Adrenal gland (tissue), 12 donors: ENCODE data around the gene SYT1. TPM values are rescaled to one million over a fixed set of nuclear protein-coding genes. Genes with fewer than 3 reads are reported as not detected.
A peak's percentile ranks its signal among the peaks of the same experiment; 100 is the strongest.

Source experiments
- DNase-seq, 7 donors: peaks; one replicate each; pipeline ENCODE4 v3.0.0-alpha.2; 2019 to 2020
- H3K27ac ChIP-seq, 5 donors: fragments of 200-600 bp; sonication (generic) in 4 of 5; 1 replicate in 3 of 5; 2 replicates in 2 of 5; pipeline versions ENCODE4 v1.5.1 to v1.8.0; 2016 to 2020; ENCODE audit warnings: mild to moderate bottlenecking in 1 of 5
- H3K27me3 ChIP-seq: fragments of 200-600 bp; 2 replicates; pipeline ENCODE4 v1.8.0; 2021
- H3K36me3 ChIP-seq, 2 donors: fragments of 200-600 bp; replicated peaks in 1 of 2; 1 replicate in 1 of 2; 2 replicates in 1 of 2; pipeline versions ENCODE4 v1.5.1 to v1.8.0; 2018 to 2022
- H3K4me1 ChIP-seq, 2 donors: fragments of 200-600 bp; replicated peaks in 1 of 2; 1 replicate in 1 of 2; 2 replicates in 1 of 2; pipeline versions ENCODE4 v1.5.1 to v1.8.0; 2018 to 2021
- H3K4me3 ChIP-seq, 4 donors: fragments of 200-600 bp; sonication (generic) in 3 of 4; one replicate each; pipeline ENCODE4 v1.5.1; 2016 to 2018
- H3K9me3 ChIP-seq, 3 donors: fragments of 200-600 bp; sonication (generic) in 1 of 3; replicated peaks in 1 of 3; 1 replicate in 2 of 3; 2 replicates in 1 of 3; pipeline versions ENCODE4 v1.5.1 to v1.8.0; 2016 to 2021
- POLR2A ChIP-seq, 2 donors: fragments of 450-650 bp; IDR thresholded peaks; one replicate each; pipeline ENCODE4 v1.6.1; 2017; ENCODE audit warnings: antibody characterized with exemption in 2 of 2, mild to moderate bottlenecking in 2 of 2, moderate library complexity in 1 of 2
- WGBS, 4 donors: extraction: QIAGEN DNeasy Blood & Tissue Kit in 2 of 4; methylation state at CpG; one replicate each; pipeline versions ENCODE4 v1.1.5 to v1.1.7; 2013 to 2017; 5-methylcytosine and 5-hydroxymethylcytosine counted together
- intact Hi-C, 2 donors: fragments of 100-400 bp; cut with DNase I; formaldehyde crosslinking; loops; one replicate each; pipeline versions ENCODE4 v1.14.1 to v1.15.0; 2022 to 2023
- polyA plus RNA-seq, 3 donors: library from polyadenylated mRNA; stranded (reverse); fragments of 200-250 nt in 2 of 3; fragments of 350-450 nt in 1 of 3; fragmentation: Illumina TruSeq in 1 of 3; extraction: RNeasy Lipid Tissue Mini Kit (QIAGEN cat#74804) in 1 of 3; gene quantifications; one replicate each; pipeline ENCODE4 v1.2.3, GENCODE V29; 2013 to 2014
- total RNA-seq, 9 donors: library from RNA; depleted of rRNA in 4 of 9; stranded (reverse); fragments of >200 nt in 4 of 9; fragments of 120-200 nt in 1 of 9; fragmentation: NEBNext Ultra II Directional in 1 of 9; extraction: Animal tissue kit (Norgen Biotek cat#: 25700) in 1 of 9; gene quantifications; one replicate each; pipeline versions ENCODE4 v1.1.0 to v1.2.4, GENCODE V29; 2013 to 2023
- TF ChIP-seq, protein P1 (sequence below), 6 experiments: fragments of 450-650 bp in 4 of 6; fragments of 200-600 bp in 2 of 6; sonication (generic) in 1 of 6; IDR thresholded peaks; 1 replicate in 5 of 6; 2 replicates in 1 of 6; pipeline versions ENCODE4 v1.5.1 to v1.8.0; 2016 to 2021; ENCODE audit warnings: antibody characterized with exemption in 6 of 6, mild to moderate bottlenecking in 2 of 6, moderate library complexity in 1 of 6
- donor health status: healthy with polysubstance abuse.
- donor health status: Bipolar disorder and iron deficiency.
- donor health status: DM: yes; HTN: yes; CAD: no.
- donor health status: DM: no; HTN: no; CAD: no.
- donor health status: DM: no; HTN: no; CAD: no.
- donor health status: DM: yes; HTN: yes; CAD: no.

Gene SYT1
- total and polyA plus RNA-seq, 12 donors = 0.42 to 22.3 (median 4.6) TPM

DNA sequence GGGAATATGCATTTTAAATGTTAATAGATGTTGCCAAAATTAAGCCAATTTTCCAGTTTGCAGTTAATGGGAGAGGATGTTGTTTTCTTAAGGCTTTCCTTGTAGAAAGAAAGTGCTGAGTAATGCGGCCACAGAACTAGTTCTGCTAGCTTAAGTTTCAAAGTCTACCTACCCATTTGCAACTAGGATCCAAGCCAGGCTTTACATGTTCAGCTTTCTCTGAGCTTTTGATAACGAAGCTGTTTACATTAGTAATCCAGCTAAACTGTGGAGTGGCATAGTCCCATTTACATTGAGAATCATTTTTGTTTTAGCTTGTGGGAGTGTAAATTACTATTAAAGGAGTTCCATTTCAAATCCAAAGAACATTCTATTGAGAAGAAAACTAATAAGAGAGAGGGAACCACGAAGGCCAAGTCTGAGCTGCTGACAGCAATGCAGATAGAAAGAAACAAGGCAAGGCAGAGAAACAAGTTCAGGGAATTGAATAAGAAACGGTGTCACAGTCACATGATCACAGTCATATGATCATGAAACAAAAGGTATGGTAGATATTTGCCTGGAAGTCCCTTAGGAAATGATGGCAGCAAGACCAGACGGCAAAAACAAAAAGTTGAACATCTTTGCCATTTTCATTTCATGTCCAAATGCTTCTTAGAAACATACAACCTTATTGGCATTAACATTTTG is 551.3 kb downstream of the SYT1 start:
- TF ChIP-seq POLR2A (IDR thresholded peaks at IDR 0.05) = no peak
- TF ChIP-seq, protein P1, sequence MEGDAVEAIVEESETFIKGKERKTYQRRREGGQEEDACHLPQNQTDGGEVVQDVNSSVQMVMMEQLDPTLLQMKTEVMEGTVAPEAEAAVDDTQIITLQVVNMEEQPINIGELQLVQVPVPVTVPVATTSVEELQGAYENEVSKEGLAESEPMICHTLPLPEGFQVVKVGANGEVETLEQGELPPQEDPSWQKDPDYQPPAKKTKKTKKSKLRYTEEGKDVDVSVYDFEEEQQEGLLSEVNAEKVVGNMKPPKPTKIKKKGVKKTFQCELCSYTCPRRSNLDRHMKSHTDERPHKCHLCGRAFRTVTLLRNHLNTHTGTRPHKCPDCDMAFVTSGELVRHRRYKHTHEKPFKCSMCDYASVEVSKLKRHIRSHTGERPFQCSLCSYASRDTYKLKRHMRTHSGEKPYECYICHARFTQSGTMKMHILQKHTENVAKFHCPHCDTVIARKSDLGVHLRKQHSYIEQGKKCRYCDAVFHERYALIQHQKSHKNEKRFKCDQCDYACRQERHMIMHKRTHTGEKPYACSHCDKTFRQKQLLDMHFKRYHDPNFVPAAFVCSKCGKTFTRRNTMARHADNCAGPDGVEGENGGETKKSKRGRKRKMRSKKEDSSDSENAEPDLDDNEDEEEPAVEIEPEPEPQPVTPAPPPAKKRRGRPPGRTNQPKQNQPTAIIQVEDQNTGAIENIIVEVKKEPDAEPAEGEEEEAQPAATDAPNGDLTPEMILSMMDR (IDR thresholded peaks at IDR 0.05) = no peak
- Histone ChIP-seq H3K4me3 (no peak overlapping the region), H3K9me3 (no peaks in the 10 kb centered on the region), H3K4me1 (peaks cover 0 to 8% of the 10 kb centered on the region in 2 donors), H3K27me3 (no peaks in the 10 kb centered on the region), H3K36me3 (no peaks in the 10 kb centered on the region), H3K27ac (no peak overlapping the region)
- no peak for DNase-seq
- WGBS, 4 donors = 67 to 81% (median 78%) methylated on average over 5 of the region's 5 CpGs
- intact Hi-C loops = loop anchor here (5.0 to 10.0 kb wide), 2 partner anchors 139 to 321 kb away; no protein-coding TSS in a partner anchor

DNA sequence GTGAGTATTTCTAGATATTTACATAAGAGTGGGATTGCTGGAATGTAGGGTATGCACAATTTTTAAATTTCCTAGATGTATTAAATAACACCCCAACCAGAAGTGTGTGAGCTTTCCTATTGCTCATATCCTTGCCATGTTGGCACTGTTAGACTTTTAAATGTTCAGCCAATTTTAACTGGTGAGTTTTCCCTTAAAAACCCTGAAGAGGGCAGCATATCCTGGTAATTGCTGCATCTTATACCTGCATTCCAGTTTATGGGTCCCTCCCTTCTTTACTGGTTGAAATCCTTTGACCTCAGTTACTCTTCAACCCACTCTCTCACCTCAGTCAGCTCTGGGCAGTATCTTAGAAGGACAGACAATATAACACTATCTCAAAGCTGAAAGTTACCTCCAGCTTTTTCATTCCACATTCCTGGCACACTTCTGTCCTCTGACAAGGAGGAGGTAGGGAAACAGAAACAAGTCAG is 555.6 kb downstream of the SYT1 start:
- Histone ChIP-seq H3K4me3 (no peak overlapping the region), H3K27ac (peak overlapping the region in 2 of 5 donors; percentile 15 to 45), H3K27me3 (no peaks in the 10 kb centered on the region), H3K9me3 (no peaks in the 10 kb centered on the region), H3K4me1 (peaks cover 23 to 37% of the 10 kb centered on the region in 2 donors), H3K36me3 (no peaks in the 10 kb centered on the region)
- TF ChIP-seq, protein P1 (IDR thresholded peaks at IDR 0.05) = peak; percentile 34 to 84 (median 70)
- TF ChIP-seq POLR2A (IDR thresholded peaks at IDR 0.05) = no peak
- intact Hi-C loops = no loop called here
- DNase-seq = peak in 3 of 7 donors; percentile 16 to 17 (median 17)

DNA sequence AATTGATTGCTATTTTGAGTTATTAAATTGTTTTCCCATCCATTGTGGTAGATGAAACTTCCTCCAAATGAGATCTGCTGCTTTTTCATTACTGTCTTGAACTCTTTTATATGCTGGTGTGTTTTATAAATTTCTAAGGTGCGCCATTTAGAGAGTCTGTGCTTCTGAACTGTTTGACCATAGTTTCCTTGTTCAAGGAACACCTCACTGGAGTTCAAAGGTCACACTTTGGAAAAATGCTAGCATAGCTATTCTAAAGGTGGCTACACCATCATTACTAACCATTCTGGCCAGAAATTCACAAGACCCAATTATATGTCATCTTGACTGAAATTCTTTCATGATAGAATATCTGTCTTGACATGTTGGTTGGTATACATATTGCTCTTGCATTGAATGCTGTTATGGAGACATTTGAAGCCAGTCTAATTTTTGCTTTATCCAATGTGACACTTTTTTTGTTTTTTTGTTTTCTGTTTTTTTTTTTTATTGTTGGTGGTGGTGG is 556.7 kb downstream of the SYT1 start:
- Histone ChIP-seq H3K36me3 (no peaks in the 10 kb centered on the region), H3K27ac (no peak overlapping the region), H3K4me1 (peaks cover 30 to 48% of the 10 kb centered on the region in 2 donors), H3K27me3 (no peaks in the 10 kb centered on the region), H3K4me3 (no peak overlapping the region), H3K9me3 (no peaks in the 10 kb centered on the region)
- intact Hi-C loops = no loop called here
- no peak for TF ChIP-seq POLR2A (IDR thresholded peaks at IDR 0.05)
- TF ChIP-seq, protein P1 (IDR thresholded peaks at IDR 0.05) = no peak
- no peak for DNase-seq
- WGBS, 4 donors = 86 to 97% (median 95%) methylated on average over 1 of the region's 1 CpG

DNA sequence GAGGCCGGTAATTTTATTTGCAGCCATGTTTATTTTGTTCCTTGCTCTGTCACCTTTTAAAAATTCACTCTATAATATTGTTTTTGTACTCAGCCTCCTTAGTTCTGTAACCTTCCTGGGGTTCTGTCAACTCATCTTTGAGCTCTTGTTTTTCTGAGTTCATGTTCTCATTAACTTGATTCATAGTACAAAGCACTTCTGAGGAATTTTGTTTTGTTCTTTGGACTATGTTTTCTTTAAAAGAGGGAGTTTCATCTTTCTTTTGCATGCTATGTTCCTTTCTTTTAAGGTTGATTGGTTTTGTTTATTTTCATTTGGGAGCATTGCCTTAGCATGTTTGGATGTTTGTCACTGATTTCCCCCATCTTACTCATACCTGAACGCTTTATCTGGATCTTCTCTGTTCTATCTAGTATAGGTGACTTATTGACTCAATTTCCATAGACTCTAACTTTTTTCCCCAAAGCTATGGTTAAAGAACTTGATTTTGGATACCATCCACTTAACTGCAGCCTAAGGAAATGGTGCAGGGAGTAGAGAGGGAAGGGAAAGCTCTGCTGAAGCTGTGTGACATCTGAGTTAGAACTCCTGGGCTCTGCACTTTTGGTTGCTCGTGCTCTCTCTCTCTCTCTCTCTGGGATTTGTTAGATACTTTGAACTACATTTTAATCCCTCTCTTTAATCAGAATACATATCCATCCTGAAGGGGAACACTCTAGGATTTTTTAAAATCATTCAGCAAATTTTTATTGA is 557.7 kb downstream of the SYT1 start:
- WGBS, 4 donors = 73 to 81% (median 78%) methylated on average over 3 of the region's 3 CpGs
- DNase-seq = no peak
- Histone ChIP-seq H3K27me3 (no peaks in the 10 kb centered on the region), H3K4me1 (peaks cover 30 to 48% of the 10 kb centered on the region in 2 donors), H3K9me3 (no peaks in the 10 kb centered on the region), H3K4me3 (no peak overlapping the region), H3K27ac (peak overlapping the region in 2 of 5 donors; percentile 70 to 85), H3K36me3 (no peaks in the 10 kb centered on the region)
- TF ChIP-seq, protein P1 (IDR thresholded peaks at IDR 0.05) = no peak
- no peak for TF ChIP-seq POLR2A (IDR thresholded peaks at IDR 0.05)
- intact Hi-C loops = no loop called here
